HEK293T (cell line): ENCODE results near the gene ITGB1.

Source experiments
- BHLHE40 ChIP-seq: fragments of 450-650 bp; IDR thresholded peaks from 2 replicates; pipeline ENCODE4 v1.6.1; 2016; ENCODE audit warnings: mild to moderate bottlenecking, moderate library complexity, borderline replicate concordance
- CTBP1 ChIP-seq: fragments of 450-650 bp; IDR thresholded peaks from 2 replicates; pipeline ENCODE4 v1.6.1; 2016; ENCODE audit warnings: borderline replicate concordance
- ELF4 ChIP-seq: fragments of 450-650 bp; IDR thresholded peaks from 2 replicates; pipeline ENCODE4 v1.6.1; 2017; ENCODE audit warnings: antibody characterized with exemption
- FOXK2 ChIP-seq: fragments of 450-650 bp; IDR thresholded peaks from 2 replicates; pipeline ENCODE4 v1.6.1; 2016; ENCODE audit warnings: mild to moderate bottlenecking
- HDGF ChIP-seq: fragments of 450-650 bp; IDR thresholded peaks from 2 replicates; pipeline ENCODE4 v1.6.1; 2017; ENCODE audit warnings: antibody characterized with exemption, borderline replicate concordance
- L3MBTL2 ChIP-seq: fragments of 450-650 bp; conservative IDR thresholded peaks from 2 replicates; pipeline ENCODE4 v1.6.1; 2016; ENCODE audit warnings: mild to moderate bottlenecking
- LEF1 ChIP-seq: fragments of 450-650 bp; IDR thresholded peaks from 2 replicates; pipeline ENCODE4 v1.6.1; 2017; ENCODE audit warnings: mild to moderate bottlenecking, borderline replicate concordance
- SP1 ChIP-seq: fragments of 450-650 bp; IDR thresholded peaks from 2 replicates; pipeline ENCODE4 v1.6.1; 2017
- SUZ12 ChIP-seq: fragments of 450-650 bp; IDR thresholded peaks from 2 replicates; pipeline ENCODE4 v1.6.1; 2016; ENCODE audit warnings: mild to moderate bottlenecking
- TARDBP ChIP-seq: fragments of 450-650 bp; IDR thresholded peaks from 2 replicates; pipeline ENCODE4 v1.6.1; 2016
- ZNF384 ChIP-seq: fragments of 450-650 bp; IDR thresholded peaks from 2 replicates; pipeline ENCODE4 v1.6.1; 2016

GRCh38 chr10:32976338-32976737 lies 18.3 kb upstream of the ITGB1 start:
- no peak for TF ChIP-seq ELF4
- no peak for TF ChIP-seq SP1
- TF ChIP-seq LEF1 = no peak
- TF ChIP-seq TARDBP = no peak
- no peak for TF ChIP-seq L3MBTL2
- no peak for TF ChIP-seq SUZ12
- TF ChIP-seq FOXK2 = no peak
- TF ChIP-seq ZNF384 = no peak
- TF ChIP-seq CTBP1 = no peak
- no peak for TF ChIP-seq BHLHE40
- no peak for TF ChIP-seq HDGF
